ENCODE measurements around the gene COQ4.

GRCh38 chr9:128323791-128324190, 1.2 kb downstream of the COQ4 start:
- TF ChIP-seq CTCF (IDR thresholded peaks at IDR 0.05) (no peak), EZH2 (IDR thresholded peaks at IDR 0.05) (no peak)
